Smooth muscle cell (in vitro differentiated cells): ENCODE measurements around the gene PTGER1. TPM values are rescaled to one million over a fixed set of nuclear protein-coding genes. Genes with fewer than 3 reads are reported as not detected.

Experiments used
- DNase-seq: peaks from one replicate; lab custom pipeline; 2025; ENCODE audit not compliant: unreplicated experiment; lab: John Stamatoyannopoulos, UW
- H2AFZ ChIP-seq: fragments of 200-600 bp; sonication (generic); 2 replicates; pipeline ENCODE4 v1.6.0; 2016; ENCODE audit warnings: antibody characterized with exemption, low read depth, mild to moderate bottlenecking
- H3F3A ChIP-seq: fragments of 200-600 bp; sonication (generic); 2 replicates; pipeline ENCODE4 v1.6.0; 2017; ENCODE audit warnings: antibody characterized with exemption, low read depth
- H3K27ac ChIP-seq: fragments of 200-600 bp; sonication (generic); 2 replicates; pipeline ENCODE4 v1.5.1; 2016; ENCODE audit warnings: low read depth, mild to moderate bottlenecking
- H3K27me3 ChIP-seq: fragments of 200-600 bp; sonication (generic); 2 replicates; pipeline ENCODE4 v1.6.1; 2016; ENCODE audit warnings: low read depth, mild to moderate bottlenecking
- H3K36me3 ChIP-seq: fragments of 200-600 bp; sonication (generic); 2 replicates; pipeline ENCODE4 v1.5.1; 2016; ENCODE audit warnings: low read depth
- H3K4me1 ChIP-seq: fragments of 200-600 bp; sonication (generic); 2 replicates; pipeline ENCODE4 v1.5.1; 2016; ENCODE audit warnings: low read depth
- H3K4me2 ChIP-seq: fragments of 200-600 bp; sonication (generic); 2 replicates; pipeline ENCODE4 v1.6.0; 2016; ENCODE audit warnings: mild to moderate bottlenecking
- H3K4me3 ChIP-seq: fragments of 200-600 bp; sonication (generic); 2 replicates; pipeline ENCODE4 v1.5.1; 2016; ENCODE audit warnings: mild to moderate bottlenecking
- H3K79me2 ChIP-seq: fragments of 200-600 bp; sonication (generic); 2 replicates; pipeline ENCODE4 v1.6.0; 2016; ENCODE audit warnings: low read depth, mild to moderate bottlenecking
- H3K9ac ChIP-seq: fragments of 200-600 bp; sonication (generic); 2 replicates; pipeline ENCODE4 v1.6.0; 2016; ENCODE audit warnings: low read depth
- H3K9me3 ChIP-seq: fragments of 200-600 bp; sonication (generic); replicated peaks from 2 replicates; pipeline ENCODE4 v1.5.1; 2016; ENCODE audit warnings: low read depth
- H4K20me1 ChIP-seq: fragments of 200-600 bp; sonication (generic); 2 replicates; pipeline ENCODE4 v1.6.0; 2016; ENCODE audit warnings: low read depth
- WGBS: methylation state at CpG from one replicate; pipeline ENCODE4 v1.1.7; 2016; ENCODE audit warnings: low lambda C conversion rate; 5-methylcytosine and 5-hydroxymethylcytosine counted together
- polyA plus RNA-seq: library from polyadenylated mRNA; unstranded; fragments of >200 nt; fragmentation: Nextera tagmentation; extraction: Ambion mirVana; gene quantifications from 2 replicates; pipeline ENCODE4 v1.2.1, GENCODE V29; 2016
- total RNA-seq: library from RNA; depleted of rRNA; stranded (reverse); fragments of >200 nt; gene quantifications from 2 replicates; pipeline ENCODE4 v1.2.3, GENCODE V29; 2014
- TF ChIP-seq, protein P1 (sequence below): fragments of 200-600 bp; sonication (generic); IDR thresholded peaks from 2 replicates; pipeline ENCODE4 v1.5.1; 2017; ENCODE audit warnings: borderline replicate concordance, mild to moderate bottlenecking, antibody characterized with exemption; ENCODE audit not compliant: insufficient read depth, poor library complexity, severe bottlenecking

Gene PTGER1
- total and polyA plus RNA-seq, 2 experiments from 2014 or later: 0.27 to 1.0 TPM

DNA sequence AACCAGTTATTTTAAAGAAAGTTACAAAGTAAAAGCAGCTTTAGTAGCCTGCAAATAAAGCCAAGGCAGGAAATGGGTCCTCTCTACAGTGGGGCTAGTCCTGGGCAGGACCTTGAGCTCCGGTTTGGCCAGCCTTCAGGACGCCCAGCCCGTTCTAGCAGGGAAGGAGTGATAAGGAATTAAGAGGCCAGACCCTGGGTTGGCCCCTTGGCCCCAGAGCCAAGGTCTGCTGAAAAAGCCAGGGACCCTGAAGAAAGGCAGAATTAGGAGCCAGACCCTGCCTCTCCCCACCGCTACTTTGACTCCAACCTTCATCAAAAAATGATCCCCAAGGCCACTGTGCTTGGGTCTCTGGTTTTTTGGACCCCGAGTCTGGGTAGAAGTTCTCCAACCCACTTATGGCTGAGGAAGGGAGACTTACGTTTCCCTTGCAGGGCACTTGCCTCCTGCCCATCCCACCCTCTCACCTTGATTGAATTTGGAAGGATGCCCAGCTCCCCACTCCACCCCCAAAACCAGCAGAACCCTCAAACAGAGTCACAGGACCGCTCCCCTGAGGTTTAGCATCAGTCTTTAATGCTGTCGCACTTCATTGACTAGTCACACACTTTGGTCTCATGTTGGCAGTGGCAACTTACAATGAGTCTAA lies 39.2 kb upstream of the PTGER1 start:
- Histone ChIP-seq H2AFZ (no peak overlapping the region), H3K4me3 (no peak overlapping the region), H4K20me1 (peaks cover 49% of the 10 kb centered on the region), H3K9me3 (no peaks in the 10 kb centered on the region), H3K4me1 (peaks cover 9% of the 10 kb centered on the region), H3K27me3 (no peaks in the 10 kb centered on the region), H3F3A (peaks cover 8% of the 10 kb centered on the region), H3K36me3 (peaks cover 7% of the 10 kb centered on the region), H3K9ac (no peak overlapping the region), H3K79me2 (peaks cover 36% of the 10 kb centered on the region), H3K27ac (no peak overlapping the region), H3K4me2 (no peak overlapping the region)
- TF ChIP-seq, protein P1, sequence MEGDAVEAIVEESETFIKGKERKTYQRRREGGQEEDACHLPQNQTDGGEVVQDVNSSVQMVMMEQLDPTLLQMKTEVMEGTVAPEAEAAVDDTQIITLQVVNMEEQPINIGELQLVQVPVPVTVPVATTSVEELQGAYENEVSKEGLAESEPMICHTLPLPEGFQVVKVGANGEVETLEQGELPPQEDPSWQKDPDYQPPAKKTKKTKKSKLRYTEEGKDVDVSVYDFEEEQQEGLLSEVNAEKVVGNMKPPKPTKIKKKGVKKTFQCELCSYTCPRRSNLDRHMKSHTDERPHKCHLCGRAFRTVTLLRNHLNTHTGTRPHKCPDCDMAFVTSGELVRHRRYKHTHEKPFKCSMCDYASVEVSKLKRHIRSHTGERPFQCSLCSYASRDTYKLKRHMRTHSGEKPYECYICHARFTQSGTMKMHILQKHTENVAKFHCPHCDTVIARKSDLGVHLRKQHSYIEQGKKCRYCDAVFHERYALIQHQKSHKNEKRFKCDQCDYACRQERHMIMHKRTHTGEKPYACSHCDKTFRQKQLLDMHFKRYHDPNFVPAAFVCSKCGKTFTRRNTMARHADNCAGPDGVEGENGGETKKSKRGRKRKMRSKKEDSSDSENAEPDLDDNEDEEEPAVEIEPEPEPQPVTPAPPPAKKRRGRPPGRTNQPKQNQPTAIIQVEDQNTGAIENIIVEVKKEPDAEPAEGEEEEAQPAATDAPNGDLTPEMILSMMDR: no peak
- no peak for DNase-seq
- 93% methylated on average over 8 of the region's 8 CpGs for WGBS

DNA sequence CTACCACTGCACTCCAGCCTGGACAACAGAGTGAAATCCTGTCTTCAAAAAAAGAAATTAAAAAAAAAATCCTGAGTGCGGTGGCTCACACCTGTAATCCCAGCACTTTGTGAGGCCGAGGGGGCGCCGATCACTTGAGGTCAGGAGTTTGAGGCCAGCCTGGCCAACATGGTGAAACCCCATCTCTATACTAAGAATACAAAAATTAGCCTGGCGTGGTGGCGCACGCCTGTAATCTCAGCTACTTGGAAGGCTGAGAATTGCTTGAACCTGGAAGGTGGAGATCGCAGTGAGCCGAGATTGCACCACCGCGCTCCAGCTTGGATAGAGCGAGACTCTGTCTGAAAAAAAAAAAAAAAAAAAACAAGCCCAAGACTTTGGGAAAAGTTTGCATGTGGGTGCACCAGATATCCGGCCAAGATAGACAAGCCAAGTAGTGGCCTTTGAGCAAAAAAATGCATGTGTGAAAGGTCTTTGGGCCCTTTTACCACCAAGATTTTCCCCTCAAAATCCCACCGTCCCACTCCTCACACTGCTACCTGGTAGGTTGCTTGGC lies 37.3 kb upstream of the PTGER1 start:
- Histone ChIP-seq H2AFZ (no peak overlapping the region), H4K20me1 (peaks cover 43% of the 10 kb centered on the region), H3K4me2 (no peak overlapping the region), H3K36me3 (peaks cover 7% of the 10 kb centered on the region), H3K27ac (no peak overlapping the region), H3K4me3 (no peak overlapping the region), H3K79me2 (peaks cover 30% of the 10 kb centered on the region), H3K9me3 (no peaks in the 10 kb centered on the region), H3K9ac (no peak overlapping the region), H3K27me3 (no peaks in the 10 kb centered on the region), H3F3A (peaks cover 5% of the 10 kb centered on the region), H3K4me1 (peaks cover 6% of the 10 kb centered on the region)
- no peak for DNase-seq
- 98% methylated on average over 14 of the region's 14 CpGs for WGBS
- TF ChIP-seq, protein P1: no peak

DNA sequence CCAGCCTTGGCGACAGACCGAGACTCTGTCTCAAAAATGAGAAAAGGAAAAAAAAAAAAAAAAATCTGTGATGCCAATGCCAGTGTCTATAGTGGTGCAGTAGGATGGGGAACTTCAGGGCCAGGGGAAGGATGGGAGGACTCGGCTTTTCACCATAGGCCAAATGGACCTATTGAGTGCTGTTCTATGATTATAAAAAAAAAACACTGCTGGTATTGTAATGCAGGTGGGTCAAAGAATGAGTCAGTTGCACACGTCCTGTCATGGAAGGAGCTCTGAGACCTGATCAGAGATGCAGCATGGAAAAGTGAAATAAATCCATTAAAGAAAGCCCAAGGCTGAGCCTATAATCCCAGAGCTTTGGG lies 36.1 kb upstream of the PTGER1 start:
- H2AFZ ChIP-seq: no peak overlapping the region
- no peak overlapping the region for H3K4me3 ChIP-seq
- peak overlapping the region; percentile 10 for H3K27ac ChIP-seq

More for the DNA sequence above, 36.1 kb upstream of the PTGER1 start:
- 93% methylated on average over 4 of the region's 4 CpGs for WGBS
- Histone ChIP-seq H3K4me2 (no peak overlapping the region), H3K9me3 (no peaks in the 10 kb centered on the region), H4K20me1 (peaks cover 30% of the 10 kb centered on the region), H3F3A (peaks cover 11% of the 10 kb centered on the region), H3K27me3 (no peaks in the 10 kb centered on the region), H3K4me1 (peaks cover 2% of the 10 kb centered on the region), H3K36me3 (peaks cover 7% of the 10 kb centered on the region), H3K79me2 (peaks cover 17% of the 10 kb centered on the region), H3K9ac (no peak overlapping the region)
- TF ChIP-seq, protein P1: no peak
- no peak for DNase-seq
